H1 (cell line): ENCODE measurements around the gene BICD1. TPM values are rescaled to one million over a fixed set of nuclear protein-coding genes. Genes with fewer than 3 reads are reported as not detected.

Experiments used
- CTCF ChIA-PET: fragments of 300-600 bp; sonication (Branson Sonifier 250); formaldehyde crosslinking; loops from one replicate; lab custom pipeline; 2021; ENCODE audit not compliant: partially characterized antibody; lab: Charles Lee
- POLR2A ChIA-PET: fragments of 300-600 bp; sonication (Branson Sonifier 250); formaldehyde crosslinking; loops from one replicate; lab custom pipeline; 2021; ENCODE audit warnings: inconsistent platforms; ENCODE audit not compliant: partially characterized antibody; lab: Charles Lee
- DNase-seq, 2 experiments: peaks; one replicate each; pipeline versions ENCODE4 v3.0.0 to v3.0.0-alpha.2; 2010 to 2022; ENCODE audit warnings: low spot score in 2 of 2, low read depth in 1 of 2, mixed read lengths in 1 of 2
- FAIRE-seq: peaks from 2 replicates; lab custom pipeline; 2011; peaks lifted over from hg19 to GRCh38; lab: Jason Lieb, UNC
- H2AFZ ChIP-seq: 2 replicates; pipeline ENCODE4 v1.8.1; 2012; ENCODE audit warnings: low read length, inconsistent platforms
- H2AK5ac ChIP-seq: 2 replicates; pipeline ENCODE4 v1.6.1; 2013; ENCODE audit warnings: low read depth, low read length
- H2BK120ac ChIP-seq: replicated peaks from 2 replicates; pipeline ENCODE3; 2013; ENCODE audit warnings: low read depth, low read length, inconsistent platforms
- H2BK12ac ChIP-seq: 2 replicates; pipeline ENCODE4 v1.6.1; 2013; ENCODE audit warnings: low read depth, low read length
- H2BK15ac ChIP-seq: 2 replicates; pipeline ENCODE4 v1.6.1; 2013; ENCODE audit warnings: low read length
- H2BK20ac ChIP-seq: 2 replicates; pipeline ENCODE4 v1.6.1; 2013; ENCODE audit warnings: low read length
- H2BK5ac ChIP-seq: 2 replicates; pipeline ENCODE4 v1.6.1; 2013; ENCODE audit warnings: low read depth, low read length
- H3K14ac ChIP-seq: 2 replicates; pipeline ENCODE4 v1.6.1; 2013; ENCODE audit warnings: inconsistent platforms; ENCODE audit not compliant: insufficient read length
- H3K18ac ChIP-seq: 2 replicates; pipeline ENCODE4 v1.6.1; 2013; ENCODE audit warnings: low read length; ENCODE audit errors: extremely low read depth
- H3K23ac ChIP-seq: 2 replicates; pipeline ENCODE4 v1.6.1; 2013; ENCODE audit warnings: inconsistent platforms; ENCODE audit not compliant: insufficient read length
- H3K23me2 ChIP-seq: 2 replicates; pipeline ENCODE4 v1.6.1; 2013; ENCODE audit warnings: low read depth, low read length
- H3K27ac ChIP-seq: 2 replicates; pipeline ENCODE4 v1.6.1; 2011; ENCODE audit warnings: low read depth, low read length, inconsistent platforms
- H3K27me3 ChIP-seq, 4 experiments: replicated peaks in 1 of 4; 1 replicate in 1 of 4; 2 replicates in 3 of 4; pipeline versions ENCODE4 v1.6.1 to v1.8.1; 2011 to 2013; ENCODE audit warnings: low read length in 3 of 4, mild to moderate bottlenecking in 3 of 4, inconsistent platforms in 2 of 4, mixed read lengths in 2 of 4, moderate library complexity in 1 of 4; ENCODE audit not compliant: control insufficient read depth in 3 of 4, insufficient read depth in 3 of 4; ENCODE audit errors: extremely low read depth in 1 of 4
- H3K36me3 ChIP-seq, 4 experiments: 2 replicates each; pipeline versions ENCODE4 v1.6.1 to v1.8.1; 2011 to 2013; ENCODE audit warnings: mild to moderate bottlenecking in 4 of 4, low read length in 3 of 4, moderate library complexity in 2 of 4, control low read depth in 1 of 4, inconsistent platforms in 1 of 4; ENCODE audit not compliant: insufficient read depth in 4 of 4, control insufficient read depth in 2 of 4
- H3K4ac ChIP-seq: replicated peaks from 2 replicates; pipeline ENCODE3; 2013; ENCODE audit warnings: low read length, low read depth, mixed read lengths, inconsistent platforms; ENCODE audit not compliant: insufficient read length
- H3K4me1 ChIP-seq, 4 experiments: replicated peaks in 1 of 4; 1 replicate in 1 of 4; 2 replicates in 3 of 4; pipeline versions ENCODE4 v1.6.1 to v1.8.1; 2011 to 2013; ENCODE audit warnings: low read length in 3 of 4, inconsistent platforms in 2 of 4, mixed read lengths in 1 of 4; ENCODE audit not compliant: insufficient read depth in 4 of 4, control insufficient read depth in 3 of 4
- H3K4me2 ChIP-seq, 2 experiments: 2 replicates each; pipeline versions ENCODE4 v1.6.1 to v1.8.1; 2011 to 2013; ENCODE audit warnings: low read depth in 2 of 2, low read length in 2 of 2, control low read depth in 1 of 2, inconsistent platforms in 1 of 2, mild to moderate bottlenecking in 1 of 2; ENCODE audit not compliant: insufficient read depth in 1 of 2
- H3K4me3 ChIP-seq, 4 experiments: fragments of 200-600, 300-600 bp in 1 of 4; sonication (generic), shearing (Covaris generic), sonication (Bioruptor Twin) in 1 of 4; 2 replicates each; pipeline versions ENCODE4 v1.5.1 to v1.8.1; 2011 to 2016; ENCODE audit warnings: low read length in 4 of 4, low read depth in 3 of 4, control low read depth in 2 of 4, inconsistent platforms in 2 of 4, mild to moderate bottlenecking in 2 of 4, mixed read lengths in 1 of 4, moderate library complexity in 1 of 4; ENCODE audit not compliant: insufficient read depth in 2 of 4; ENCODE audit errors: extremely low read depth in 1 of 4
- H3K56ac ChIP-seq: replicated peaks from 2 replicates; pipeline ENCODE3; 2013; ENCODE audit warnings: low read depth, mild to moderate bottlenecking, mixed read lengths, low read length, inconsistent platforms; ENCODE audit not compliant: insufficient read length
- H3K79me1 ChIP-seq: 2 replicates; pipeline ENCODE4 v1.6.1; 2013; ENCODE audit warnings: low read depth, low read length, control low read depth
- H3K79me2 ChIP-seq, 2 experiments: 2 replicates each; pipeline versions ENCODE4 v1.6.1 to v1.8.1; 2012 to 2013; ENCODE audit warnings: low read length in 2 of 2, mild to moderate bottlenecking in 2 of 2, inconsistent platforms in 1 of 2; ENCODE audit not compliant: insufficient read depth in 2 of 2, control insufficient read depth in 1 of 2
- H3K9ac ChIP-seq, 4 experiments: replicated peaks in 1 of 4; 1 replicate in 1 of 4; 2 replicates in 3 of 4; pipeline versions ENCODE4 v1.6.1 to v1.8.1; 2011 to 2013; ENCODE audit warnings: low read depth in 3 of 4, low read length in 3 of 4, control low read depth in 2 of 4, mild to moderate bottlenecking in 2 of 4, moderate library complexity in 2 of 4, inconsistent platforms in 1 of 4; ENCODE audit errors: extremely low read depth in 1 of 4
- H3K9me3 ChIP-seq, 2 experiments: 2 replicates each; pipeline versions ENCODE4 v1.6.1 to v1.8.1; 2012 to 2013; ENCODE audit warnings: mild to moderate bottlenecking in 2 of 2, moderate library complexity in 2 of 2, control low read depth in 1 of 2, inconsistent platforms in 1 of 2, low read depth in 1 of 2, low read length in 1 of 2, mixed read lengths in 1 of 2; ENCODE audit not compliant: insufficient read depth in 2 of 2
- H4K20me1 ChIP-seq, 2 experiments: replicated peaks in 1 of 2; 2 replicates each; pipeline versions ENCODE3 to v1.8.1; 2011 to 2013; ENCODE audit warnings: inconsistent platforms in 2 of 2, low read length in 2 of 2, mild to moderate bottlenecking in 1 of 2; ENCODE audit not compliant: insufficient read depth in 2 of 2, control insufficient read depth in 1 of 2
- H4K5ac ChIP-seq: 2 replicates; pipeline ENCODE4 v1.6.1; 2013; ENCODE audit warnings: low read length, low read depth, mixed read lengths, inconsistent platforms; ENCODE audit not compliant: insufficient read length
- H4K8ac ChIP-seq: 2 replicates; pipeline ENCODE4 v1.8.0; 2013; ENCODE audit warnings: mild to moderate bottlenecking, moderate library complexity, low read length, inconsistent platforms; ENCODE audit not compliant: insufficient read depth; ENCODE audit errors: extremely low read depth
- H4K91ac ChIP-seq: replicated peaks from 2 replicates; pipeline ENCODE3; 2013; ENCODE audit warnings: low read length, mixed read lengths, inconsistent platforms; ENCODE audit not compliant: insufficient read length
- SAP30 ChIP-seq: fragments of 300-600 bp; sonication (generic); IDR thresholded peaks from 2 replicates; pipeline ENCODE4 v1.7.1; 2012; ENCODE audit warnings: low read length, moderate library complexity, mild to moderate bottlenecking, inconsistent platforms; ENCODE audit not compliant: insufficient read depth, insufficient replicate concordance
- WGBS, 2 experiments: shearing (Covaris generic) in 1 of 2; methylation state at CpG; one replicate each; pipeline versions ENCODE4 v1.1.6 to v1.1.7; 2013 to 2015; ENCODE audit warnings: low lambda C conversion rate in 2 of 2, mixed read lengths in 2 of 2, inconsistent platforms in 1 of 2, low coverage in 1 of 2, missing lambda C conversion rate in 1 of 2; ENCODE audit not compliant: insufficient replicate concordance in 2 of 2, insufficient coverage in 1 of 2, insufficient read length in 1 of 2; ENCODE audit errors: extremely low coverage in 1 of 2, missing lambda C conversion rate in 1 of 2; 5-methylcytosine and 5-hydroxymethylcytosine counted together
- polyA plus RNA-seq, 7 experiments: library from polyadenylated mRNA; depleted of rRNA in 3 of 7; stranded (reverse) in 5 of 7; unstranded in 2 of 7; fragments of >200 nt in 5 of 7; fragments of 200-250 nt in 2 of 7; gene quantifications; 1 replicate in 5 of 7; 2 replicates in 1 of 7; 4 replicates in 1 of 7; pipeline versions ENCODE4 v1.2.1 to v1.2.3, GENCODE V29; 2011 to 2013; ENCODE audit warnings: missing spikeins in 2 of 7, mixed read lengths in 2 of 7
- total RNA-seq: library from RNA; stranded (reverse); fragmentation: NEBNext Ultra II Directional; extraction: Animal tissue kit (Norgen Biotek cat#: 25700); gene quantifications from 2 replicates; pipeline ENCODE4 v1.2.1, GENCODE V29; 2021

Gene BICD1
- total and polyA plus RNA-seq, 2 of the 8 experiments (the other 6 are each of a cell fraction or from before 2014, with no cell fraction given) = 34.1 to 58.4 TPM

DNA sequence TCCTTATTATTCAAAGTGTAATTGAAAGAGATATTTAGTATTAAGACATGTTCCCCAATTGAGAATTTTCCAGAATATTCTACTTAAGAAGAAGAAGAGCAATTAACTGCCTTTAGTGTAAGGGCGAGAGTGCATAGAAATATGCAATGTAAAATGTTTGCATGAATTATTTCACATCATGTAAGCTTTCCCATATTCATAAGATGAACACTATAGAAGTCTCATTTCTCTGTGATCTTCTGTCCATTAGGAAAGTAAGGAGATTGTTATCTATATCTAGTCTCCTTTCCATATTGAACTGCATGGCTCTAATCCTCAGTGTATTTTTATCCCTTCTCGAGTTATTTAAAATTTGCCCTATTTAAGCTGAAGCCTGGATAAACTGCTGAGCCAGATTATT is 275.6 kb downstream of the BICD1 start:
- no peaks in the 10 kb centered on the region for H3K23me2 ChIP-seq
- H2BK20ac ChIP-seq = no peak overlapping the region
- H4K91ac ChIP-seq = no peak overlapping the region
- no peak overlapping the region for H3K27ac ChIP-seq
- WGBS, 2 experiments = 83% methylated on average over 2 of the region's 2 CpGs; no CpG with 5 or more reads in 1 of the 2 experiments
- no peak overlapping the region for H2BK12ac ChIP-seq
- H2AK5ac ChIP-seq = no peak overlapping the region
- no peak for TF ChIP-seq SAP30
- no peaks in the 10 kb centered on the region for H3K9me3 ChIP-seq
- H2BK120ac ChIP-seq = no peak overlapping the region
- peaks cover 0 to 5% (median 3%) of the 10 kb centered on the region in 4 experiments; a peak in 4 of 7 replicates for H3K4me1 ChIP-seq
- H3K36me3 ChIP-seq = no peaks in the 10 kb centered on the region
- H3K4ac ChIP-seq = no peak overlapping the region
- no peaks in the 10 kb centered on the region for H3K79me1 ChIP-seq
- H3K14ac ChIP-seq = no peak overlapping the region
- CTCF ChIA-PET = interaction anchor here (0.7 to 1.3 kb wide), 2 partner anchors 10 to 14 kb away, joined by 4 to 5 read pairs; no protein-coding TSS in a partner anchor
- H3K27me3 ChIP-seq = no peaks in the 10 kb centered on the region
- H4K20me1 ChIP-seq = no peaks in the 10 kb centered on the region
- no peak overlapping the region for H3K23ac ChIP-seq
- no peak overlapping the region for H3K9ac ChIP-seq
- no peak overlapping the region for H3K4me2 ChIP-seq
- no peak overlapping the region for H4K5ac ChIP-seq
- no peak overlapping the region for H2AFZ ChIP-seq
- no peaks in the 10 kb centered on the region for H3K79me2 ChIP-seq
- H3K4me3 ChIP-seq = no peak overlapping the region
- FAIRE-seq (no peak), DNase-seq (no peak)
- no peak overlapping the region for H3K56ac ChIP-seq
- H2BK15ac ChIP-seq = no peak overlapping the region
- H4K8ac ChIP-seq = no peak overlapping the region
- H3K18ac ChIP-seq = no peak overlapping the region
- POLR2A ChIA-PET = no interaction called here
- no peak overlapping the region for H2BK5ac ChIP-seq
